RWPE2 (cell line): ENCODE measurements around the gene PIK3R4.

Source experiments
- ATAC-seq: fragments of 200-7000 bp; cut with Tn5 transposase; 3 replicates; pipeline ENCODE4 v1.9.1; 2021; ENCODE audit warnings: low read depth
- DNase-seq: peaks from one replicate; pipeline ENCODE4 v3.0.0-alpha.2; 2020; ENCODE audit warnings: low spot score
- H3K27ac ChIP-seq: fragments of 450-650 bp; 2 replicates; pipeline ENCODE4 v1.5.1; 2017; ENCODE audit warnings: mild to moderate bottlenecking; ENCODE audit not compliant: poor library complexity, severe bottlenecking
- H3K27me3 ChIP-seq: fragments of 250-450 bp; sonication (Bioruptor Pico); 2 replicates; pipeline ENCODE4 v1.5.1; 2021; ENCODE audit warnings: mild to moderate bottlenecking, moderate library complexity; ENCODE audit not compliant: insufficient read depth, poor library complexity, severe bottlenecking
- H3K36me3 ChIP-seq: fragments of 250-450 bp; sonication (Bioruptor Pico); 2 replicates; pipeline ENCODE4 v1.5.1; 2020; ENCODE audit warnings: low read depth, mild to moderate bottlenecking, moderate library complexity
- H3K4me1 ChIP-seq: fragments of 250-450 bp; sonication (Bioruptor Pico); 2 replicates; pipeline ENCODE4 v1.5.1; 2021; ENCODE audit warnings: mild to moderate bottlenecking, moderate library complexity; ENCODE audit not compliant: insufficient read depth, poor library complexity, severe bottlenecking
- H3K4me3 ChIP-seq: fragments of 250-450 bp; sonication (Bioruptor Pico); 2 replicates; pipeline ENCODE4 v1.5.1; 2021; ENCODE audit warnings: mild to moderate bottlenecking, moderate library complexity; ENCODE audit not compliant: severe bottlenecking
- H3K9me3 ChIP-seq: fragments of 250-450 bp; sonication (Bioruptor Pico); 2 replicates; pipeline ENCODE4 v1.5.1; 2021; ENCODE audit warnings: mild to moderate bottlenecking, moderate library complexity; ENCODE audit not compliant: severe bottlenecking
- TF ChIP-seq, protein P1 (sequence below): fragments of 450-650 bp; IDR thresholded peaks from one replicate; pipeline ENCODE4 v1.5.1; 2017; ENCODE audit warnings: mild to moderate bottlenecking, moderate library complexity; ENCODE audit not compliant: poor library complexity, severe bottlenecking

Gene PIK3R4

DNA sequence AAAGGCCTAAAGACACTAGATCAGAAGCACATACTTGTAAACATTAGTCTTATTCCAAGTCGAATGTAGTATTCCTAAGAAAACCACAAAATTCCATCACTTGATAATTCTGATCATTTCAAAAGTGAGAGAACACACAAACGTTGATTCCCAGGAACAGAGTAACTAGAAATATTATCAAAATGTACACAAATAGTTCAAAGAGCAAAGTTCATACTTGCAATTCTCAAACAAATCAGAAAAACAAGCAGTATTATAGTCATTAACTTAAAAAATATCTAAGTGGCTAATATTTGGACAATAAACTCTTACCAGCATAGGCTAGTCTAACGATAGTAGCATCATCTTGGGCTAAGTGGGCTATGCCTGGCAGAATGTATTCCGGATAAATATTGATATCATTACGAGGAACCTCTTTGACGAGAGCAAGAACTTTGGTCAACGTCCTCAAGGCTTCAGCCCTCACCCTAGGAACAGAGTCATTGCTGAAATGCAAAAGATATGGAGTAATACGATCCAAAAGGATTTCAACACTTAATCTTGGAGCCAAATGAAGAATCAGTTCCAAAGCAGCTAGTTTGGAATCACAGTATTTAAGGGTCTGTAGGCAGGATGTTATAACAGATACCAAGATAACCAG lies 13.3 kb downstream of the PIK3R4 start:
- no peaks in the 10 kb centered on the region for H3K4me1 ChIP-seq
- no peaks in the 10 kb centered on the region for H3K9me3 ChIP-seq
- no peak overlapping the region for H3K4me3 ChIP-seq
- TF ChIP-seq, protein P1, sequence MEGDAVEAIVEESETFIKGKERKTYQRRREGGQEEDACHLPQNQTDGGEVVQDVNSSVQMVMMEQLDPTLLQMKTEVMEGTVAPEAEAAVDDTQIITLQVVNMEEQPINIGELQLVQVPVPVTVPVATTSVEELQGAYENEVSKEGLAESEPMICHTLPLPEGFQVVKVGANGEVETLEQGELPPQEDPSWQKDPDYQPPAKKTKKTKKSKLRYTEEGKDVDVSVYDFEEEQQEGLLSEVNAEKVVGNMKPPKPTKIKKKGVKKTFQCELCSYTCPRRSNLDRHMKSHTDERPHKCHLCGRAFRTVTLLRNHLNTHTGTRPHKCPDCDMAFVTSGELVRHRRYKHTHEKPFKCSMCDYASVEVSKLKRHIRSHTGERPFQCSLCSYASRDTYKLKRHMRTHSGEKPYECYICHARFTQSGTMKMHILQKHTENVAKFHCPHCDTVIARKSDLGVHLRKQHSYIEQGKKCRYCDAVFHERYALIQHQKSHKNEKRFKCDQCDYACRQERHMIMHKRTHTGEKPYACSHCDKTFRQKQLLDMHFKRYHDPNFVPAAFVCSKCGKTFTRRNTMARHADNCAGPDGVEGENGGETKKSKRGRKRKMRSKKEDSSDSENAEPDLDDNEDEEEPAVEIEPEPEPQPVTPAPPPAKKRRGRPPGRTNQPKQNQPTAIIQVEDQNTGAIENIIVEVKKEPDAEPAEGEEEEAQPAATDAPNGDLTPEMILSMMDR = no peak
- ATAC-seq = no peak
- peaks cover 56% of the 10 kb centered on the region for H3K36me3 ChIP-seq
- H3K27me3 ChIP-seq = no peaks in the 10 kb centered on the region
- no peak overlapping the region for H3K27ac ChIP-seq
- DNase-seq = no peak

DNA sequence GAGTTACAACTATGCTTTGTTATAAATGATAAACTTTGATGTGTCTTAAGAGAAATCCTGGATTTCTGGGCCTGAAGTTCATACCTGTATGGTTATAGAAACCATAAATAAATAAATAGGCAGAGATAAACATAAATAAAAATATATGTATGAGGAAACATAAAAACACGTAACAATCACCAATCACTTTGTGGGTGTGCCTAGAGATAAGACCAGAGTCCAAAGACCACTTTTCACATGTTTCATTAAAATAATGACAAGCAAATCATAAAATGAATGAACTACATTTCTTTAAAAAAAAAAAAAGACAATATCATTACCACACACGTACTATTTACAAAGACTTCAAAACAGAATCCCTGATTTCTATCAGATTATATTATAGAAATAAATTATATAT lies 14.1 kb downstream of the PIK3R4 start:
- peaks cover 53% of the 10 kb centered on the region for H3K36me3 ChIP-seq

GRCh38 chr3:130731817-130732216 lies 14.8 kb downstream of the PIK3R4 start:
- Histone ChIP-seq H3K4me3 (no peak overlapping the region), H3K36me3 (peaks cover 47% of the 10 kb centered on the region), H3K27ac (no peak overlapping the region), H3K4me1 (peaks cover under 1% of the 10 kb centered on the region), H3K27me3 (no peaks in the 10 kb centered on the region), H3K9me3 (no peaks in the 10 kb centered on the region)
- DNase-seq = no peak
- TF ChIP-seq, protein P1 = no peak
- no peak for ATAC-seq

More for the DNA sequence above, 14.1 kb downstream of the PIK3R4 start:
- no peak overlapping the region for H3K4me3 ChIP-seq
- no peak overlapping the region for H3K27ac ChIP-seq
- no peaks in the 10 kb centered on the region for H3K27me3 ChIP-seq
- DNase-seq (no peak), ATAC-seq (no peak)
- TF ChIP-seq, protein P1 = no peak
- no peaks in the 10 kb centered on the region for H3K4me1 ChIP-seq
- no peaks in the 10 kb centered on the region for H3K9me3 ChIP-seq

- TF ChIP-seq, protein P1 = no peak
Measured at GRCh38 chr3:130729154-130729553, 17.5 kb downstream of the PIK3R4 start.

DNA sequence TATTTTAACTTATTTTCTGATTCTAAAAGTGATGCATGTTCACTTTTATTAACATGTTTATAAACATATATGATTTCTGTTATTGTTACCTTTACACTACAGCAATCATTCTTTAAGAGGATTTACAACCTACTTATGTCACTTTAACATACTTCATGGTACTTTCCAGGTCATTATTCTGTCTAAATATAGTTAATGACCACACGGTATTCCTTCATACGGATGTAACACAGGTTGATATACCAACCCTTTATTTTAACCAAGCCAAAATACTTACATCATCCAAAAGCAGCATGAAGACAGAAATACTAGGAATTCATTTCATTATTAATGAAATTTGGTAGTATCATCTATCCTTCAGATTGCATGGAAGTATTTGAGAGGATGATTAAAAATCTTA lies 18.6 kb downstream of the PIK3R4 start:
- H3K4me1 ChIP-seq = peaks cover 7% of the 10 kb centered on the region
- no peak for ATAC-seq
- TF ChIP-seq, protein P1 = no peak

More at GRCh38 chr3:130729154-130729553, 17.5 kb downstream of the PIK3R4 start:
- DNase-seq (no peak), ATAC-seq (no peak)
- H3K36me3 ChIP-seq = peaks cover 26% of the 10 kb centered on the region
- H3K9me3 ChIP-seq = no peaks in the 10 kb centered on the region
- no peaks in the 10 kb centered on the region for H3K27me3 ChIP-seq
- H3K4me3 ChIP-seq = no peak overlapping the region
- no peak overlapping the region for H3K27ac ChIP-seq
- peaks cover 7% of the 10 kb centered on the region for H3K4me1 ChIP-seq

More for the DNA sequence above, 18.6 kb downstream of the PIK3R4 start:
- no peak for DNase-seq
- peaks cover 24% of the 10 kb centered on the region for H3K36me3 ChIP-seq
- H3K9me3 ChIP-seq = no peaks in the 10 kb centered on the region
- no peak overlapping the region for H3K27ac ChIP-seq
- no peak overlapping the region for H3K4me3 ChIP-seq
- no peaks in the 10 kb centered on the region for H3K27me3 ChIP-seq
